CD8-positive, alpha-beta memory T cell (primary cell): ENCODE measurements around the gene TMC6. TPM values are rescaled to one million over a fixed set of nuclear protein-coding genes. Genes with fewer than 3 reads are reported as not detected.

Experiments used
- CTCF ChIA-PET: fragments of 350-600 bp; sonication (Branson Sonifier 250); formaldehyde crosslinking; loops from one replicate; lab custom pipeline; 2021; ENCODE audit warnings: antibody characterized with exemption; lab: Charles Lee
- POLR2A ChIA-PET: fragments of 350-600 bp; sonication (Branson Sonifier 250); formaldehyde crosslinking; loops from one replicate; lab custom pipeline; 2021; ENCODE audit warnings: antibody characterized with exemption; lab: Charles Lee
- DNase-seq, 5 donors: peaks; one replicate each; pipeline versions ENCODE4 v3.0.0 to v3.0.0-alpha.2; 2020 to 2022; ENCODE audit warnings: mixed read lengths in 1 of 5
- H3K27ac ChIP-seq: one replicate; pipeline ENCODE4 v1.7.0; 2013; ENCODE audit warnings: low read depth, mild to moderate bottlenecking, low read length, moderate library complexity
- H3K27me3 ChIP-seq: 2 replicates; pipeline ENCODE4 v1.7.0; 2013; ENCODE audit warnings: low read length, mild to moderate bottlenecking; ENCODE audit not compliant: insufficient read depth, poor library complexity, severe bottlenecking
- H3K36me3 ChIP-seq: 2 replicates; pipeline ENCODE4 v1.7.0; 2013; ENCODE audit warnings: mild to moderate bottlenecking, low read length, moderate library complexity; ENCODE audit not compliant: insufficient read depth
- H3K4me1 ChIP-seq: 2 replicates; pipeline ENCODE4 v1.7.0; 2013; ENCODE audit warnings: mild to moderate bottlenecking, low read length, moderate library complexity; ENCODE audit not compliant: insufficient read depth
- H3K4me3 ChIP-seq: 2 replicates; pipeline ENCODE4 v1.7.0; 2013; ENCODE audit warnings: mild to moderate bottlenecking, low read length
- H3K9me3 ChIP-seq: 2 replicates; pipeline ENCODE4 v1.7.0; 2013; ENCODE audit warnings: mild to moderate bottlenecking, low read length
- H3K27ac Mint-ChIP-seq, 8 donors: one replicate each; pipeline ENCODE4 v1.8.0; 2020 to 2021; ENCODE audit warnings: mixed read lengths in 8 of 8, mild to moderate bottlenecking in 6 of 8, inconsistent platforms in 3 of 8, moderate library complexity in 3 of 8
- H3K27me3 Mint-ChIP-seq, 2 donors: one replicate each; pipeline ENCODE4 v1.8.0; 2020 to 2021; ENCODE audit warnings: mixed read lengths in 2 of 2, mild to moderate bottlenecking in 1 of 2, moderate library complexity in 1 of 2
- H3K36me3 Mint-ChIP-seq, 3 donors: one replicate each; pipeline ENCODE4 v1.8.0; 2020 to 2021; ENCODE audit warnings: mixed read lengths in 3 of 3, inconsistent platforms in 1 of 3, mild to moderate bottlenecking in 1 of 3
- H3K4me1 Mint-ChIP-seq, 3 donors: one replicate each; pipeline ENCODE4 v1.8.0; 2020 to 2021; ENCODE audit warnings: mixed read lengths in 3 of 3, inconsistent platforms in 1 of 3, mild to moderate bottlenecking in 1 of 3
- H3K4me3 Mint-ChIP-seq, 7 donors: one replicate each; pipeline ENCODE4 v1.8.0; 2020 to 2021; ENCODE audit warnings: mixed read lengths in 7 of 7, mild to moderate bottlenecking in 6 of 7, moderate library complexity in 4 of 7, inconsistent platforms in 2 of 7
- H3K9me3 Mint-ChIP-seq, 5 donors: one replicate each; pipeline ENCODE4 v1.8.0; 2020 to 2022; ENCODE audit warnings: mixed read lengths in 5 of 5, mild to moderate bottlenecking in 3 of 5, moderate library complexity in 2 of 5, inconsistent platforms in 1 of 5
- polyA plus RNA-seq: library from polyadenylated mRNA; unstranded; fragments of 300-500 nt; fragmentation: Illumina TruSeq; gene quantifications from one replicate; pipeline ENCODE4 v1.2.3, GENCODE V29; 2021
- total RNA-seq, 2 experiments: library from RNA; stranded (reverse); gene quantifications; one replicate each; pipeline ENCODE4 v1.2.3, GENCODE V29; 2021

The TMC6 gene
- total and polyA plus RNA-seq, 3 experiments from 2014 or later: 150 to 296 (median 150) TPM

DNA sequence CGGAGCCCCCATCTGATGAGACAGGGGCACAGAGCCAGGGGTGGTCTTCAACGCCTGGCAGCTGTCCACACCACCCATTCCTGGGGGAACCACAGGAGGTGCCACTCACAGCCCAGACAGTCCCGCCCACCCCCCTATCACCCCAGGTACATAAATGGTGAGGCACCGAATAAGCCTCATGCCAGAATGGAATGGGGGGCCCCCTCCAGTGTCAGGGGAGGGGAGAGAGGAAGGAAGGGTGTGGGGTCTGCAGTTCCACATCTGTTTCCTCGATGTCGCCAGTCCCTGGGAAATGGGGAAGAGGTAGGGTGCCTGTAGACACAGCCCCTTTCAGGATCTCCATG, 1.7 kb downstream of the TMC6 start:
- H3K36me3 ChIP-seq: peaks cover 45% of the 10 kb centered on the region
- H3K27me3 ChIP-seq: no peaks in the 10 kb centered on the region
- Mint-ChIP-seq H3K4me1 (peaks cover 48 to 77% (median 50%) of the 10 kb centered on the region in 3 donors), H3K27ac (peak overlapping the region; percentile 83 to 99 (median 91)), H3K27me3 (peaks cover 0 to 2% of the 10 kb centered on the region in 2 donors), H3K4me3 (peak overlapping the region; percentile 93 to 97 (median 94)), H3K36me3 (peaks cover 3 to 65% (median 9%) of the 10 kb centered on the region in 3 donors), H3K9me3 (no peaks in the 10 kb centered on the region)
- H3K27ac ChIP-seq: peak overlapping the region; percentile 87
- peak overlapping the region; percentile 79 for H3K4me3 ChIP-seq
- H3K4me1 ChIP-seq: peaks cover 68% of the 10 kb centered on the region
- DNase-seq: peak in 1 of 5 donors; percentile 52
- no peaks in the 10 kb centered on the region for H3K9me3 ChIP-seq
- ChIA-PET POLR2A (interaction anchor here (1.1 to 14.4 kb wide), 5 partner anchors 8 to 168 kb away, joined by 5 to 333 read pairs (median 13); partner anchors contain the start of genes TMC8 and TNRC6C), CTCF (interaction anchor here (1.1 to 5.7 kb wide), 4 partner anchors 10 to 125 kb away, joined by 3 to 75 read pairs (median 10); no protein-coding TSS in a partner anchor)

DNA sequence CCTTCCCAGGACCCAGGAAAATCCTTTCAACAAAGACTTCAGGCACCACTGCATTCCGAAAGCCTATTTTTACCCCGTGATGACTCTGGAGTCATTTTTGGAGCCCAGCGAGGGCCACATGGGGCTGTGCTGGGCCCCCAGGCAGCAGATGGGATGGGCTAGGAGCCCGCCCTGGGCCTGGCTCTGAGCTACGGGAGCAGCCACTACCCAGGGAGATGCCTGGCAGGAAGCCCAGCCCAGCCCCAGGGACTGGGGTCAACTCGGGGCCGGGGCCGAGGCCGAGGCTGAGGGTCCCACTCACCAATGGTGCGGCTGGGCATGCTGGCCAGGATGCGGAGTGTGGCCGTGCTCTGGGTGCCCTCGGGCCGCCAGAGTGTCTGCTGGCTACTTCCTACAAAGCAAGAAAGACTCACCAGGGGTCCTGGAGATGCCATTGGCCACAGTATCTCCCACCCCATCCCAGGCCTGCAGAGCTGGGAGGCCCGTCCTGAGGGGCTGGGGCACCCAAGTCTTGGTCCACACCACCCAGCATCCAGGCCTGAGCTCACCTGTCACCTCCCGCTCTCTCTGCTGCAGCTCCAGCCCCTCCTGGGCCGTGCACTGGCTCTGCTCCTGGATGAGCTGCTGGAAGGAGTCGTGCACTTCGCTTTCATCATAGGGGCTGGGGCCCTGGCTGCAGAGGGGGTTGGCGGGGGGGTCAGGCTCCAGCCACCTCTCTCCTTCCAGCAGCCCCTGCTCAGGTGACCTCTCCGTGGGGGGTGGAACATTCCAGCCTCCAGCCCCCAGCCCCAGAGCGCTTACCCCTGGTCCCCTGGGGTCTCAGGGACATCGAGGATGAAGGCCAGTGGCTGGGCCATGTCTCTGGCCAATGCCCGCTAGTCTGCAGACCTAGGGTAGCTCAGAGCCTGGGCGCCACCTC, 2.3 kb downstream of the TMC6 start:
- CTCF ChIA-PET: interaction anchor here (1.0 to 5.7 kb wide), 8 partner anchors 11 to 126 kb away, joined by 3 to 75 read pairs (median 4); no protein-coding TSS in a partner anchor
- Histone ChIP-seq H3K27me3 (no peaks in the 10 kb centered on the region), H3K9me3 (no peaks in the 10 kb centered on the region), H3K36me3 (peaks cover 50% of the 10 kb centered on the region), H3K4me1 (peaks cover 74% of the 10 kb centered on the region), H3K4me3 (peak overlapping the region; percentile 79), H3K27ac (peak overlapping the region; percentile 87)
- peaks cover 52 to 84% (median 57%) of the 10 kb centered on the region in 3 donors for H3K4me1 Mint-ChIP-seq
- peak overlapping the region; percentile 93 to 97 (median 94) for H3K4me3 Mint-ChIP-seq
- H3K36me3 Mint-ChIP-seq: peaks cover 3 to 71% (median 9%) of the 10 kb centered on the region in 3 donors
- peaks cover 0 to 2% of the 10 kb centered on the region in 2 donors for H3K27me3 Mint-ChIP-seq
- POLR2A ChIA-PET: interaction anchor here (0.5 to 14.4 kb wide), 6 partner anchors 11 to 168 kb away, joined by 3 to 333 read pairs (median 6); partner anchors contain the start of genes TMC8 and TNRC6C
- DNase-seq: peak in 1 of 5 donors; percentile 45
- H3K27ac Mint-ChIP-seq: peak overlapping the region in 6 of 8 donors; percentile 42 to 99 (median 84)
- no peaks in the 10 kb centered on the region for H3K9me3 Mint-ChIP-seq

- H3K36me3 Mint-ChIP-seq: peaks cover 4 to 72% (median 5%) of the 10 kb centered on the region in 3 donors
- no peaks in the 10 kb centered on the region for H3K9me3 Mint-ChIP-seq
- peak overlapping the region; percentile 79 for H3K4me3 ChIP-seq
- peak overlapping the region; percentile 87 for H3K27ac ChIP-seq
- ChIA-PET CTCF (interaction anchor here (1.0 to 5.7 kb wide), 6 partner anchors 11 to 126 kb away, joined by 3 to 75 read pairs (median 4); no protein-coding TSS in a partner anchor), POLR2A (interaction anchor here (0.6 to 14.4 kb wide), 6 partner anchors 11 to 665 kb away, joined by 3 to 333 read pairs (median 5); partner anchors contain the start of gene TMC8)
- H3K4me1 ChIP-seq: peaks cover 82% of the 10 kb centered on the region
- no peaks in the 10 kb centered on the region for H3K9me3 ChIP-seq
- no peaks in the 10 kb centered on the region for H3K27me3 ChIP-seq
- H3K4me1 Mint-ChIP-seq: peaks cover 56 to 86% (median 65%) of the 10 kb centered on the region in 3 donors
- DNase-seq: peak in 2 of 5 donors; percentile 59 to 62
- peaks cover 46% of the 10 kb centered on the region for H3K36me3 ChIP-seq
- H3K4me3 Mint-ChIP-seq: peak overlapping the region; percentile 41 to 97 (median 62)
- H3K27me3 Mint-ChIP-seq: peaks cover 0 to 2% of the 10 kb centered on the region in 2 donors
- peak overlapping the region in 5 of 8 donors; percentile 27 to 70 (median 58) for H3K27ac Mint-ChIP-seq
Observed at GRCh38 chr17:78125138-78125913, 3.2 kb downstream of the TMC6 start.

- H3K36me3 ChIP-seq: peaks cover 46% of the 10 kb centered on the region
- Mint-ChIP-seq H3K4me1 (peaks cover 51 to 82% (median 60%) of the 10 kb centered on the region in 3 donors), H3K27ac (peak overlapping the region in 5 of 8 donors; percentile 27 to 70 (median 58)), H3K9me3 (no peaks in the 10 kb centered on the region), H3K27me3 (peaks cover 0 to 2% of the 10 kb centered on the region in 2 donors), H3K36me3 (peaks cover 4 to 73% (median 5%) of the 10 kb centered on the region in 3 donors), H3K4me3 (peak overlapping the region in 6 of 7 donors; percentile 41 to 97 (median 69))
- peak overlapping the region; percentile 79 for H3K4me3 ChIP-seq
- ChIA-PET CTCF (interaction anchor here (1.1 to 5.7 kb wide), 5 partner anchors 11 to 127 kb away, joined by 3 to 75 read pairs (median 4); no protein-coding TSS in a partner anchor), POLR2A (interaction anchor here (0.6 to 14.4 kb wide), 5 partner anchors 11 to 665 kb away, joined by 3 to 333 read pairs (median 7); partner anchors contain the start of gene TMC8)
- H3K9me3 ChIP-seq: no peaks in the 10 kb centered on the region
- H3K27me3 ChIP-seq: no peaks in the 10 kb centered on the region
- H3K27ac ChIP-seq: no peak overlapping the region
- H3K4me1 ChIP-seq: peaks cover 80% of the 10 kb centered on the region
- no peak for DNase-seq
Observed at GRCh38 chr17:78124836-78125137, 3.8 kb downstream of the TMC6 start.

- peaks cover 47 to 80% (median 55%) of the 10 kb centered on the region in 3 donors for H3K4me1 Mint-ChIP-seq
- peaks cover 4 to 75% (median 5%) of the 10 kb centered on the region in 3 donors for H3K36me3 Mint-ChIP-seq
Observed at GRCh38 chr17:78124081-78124835, 4.3 kb downstream of the TMC6 start.

DNA sequence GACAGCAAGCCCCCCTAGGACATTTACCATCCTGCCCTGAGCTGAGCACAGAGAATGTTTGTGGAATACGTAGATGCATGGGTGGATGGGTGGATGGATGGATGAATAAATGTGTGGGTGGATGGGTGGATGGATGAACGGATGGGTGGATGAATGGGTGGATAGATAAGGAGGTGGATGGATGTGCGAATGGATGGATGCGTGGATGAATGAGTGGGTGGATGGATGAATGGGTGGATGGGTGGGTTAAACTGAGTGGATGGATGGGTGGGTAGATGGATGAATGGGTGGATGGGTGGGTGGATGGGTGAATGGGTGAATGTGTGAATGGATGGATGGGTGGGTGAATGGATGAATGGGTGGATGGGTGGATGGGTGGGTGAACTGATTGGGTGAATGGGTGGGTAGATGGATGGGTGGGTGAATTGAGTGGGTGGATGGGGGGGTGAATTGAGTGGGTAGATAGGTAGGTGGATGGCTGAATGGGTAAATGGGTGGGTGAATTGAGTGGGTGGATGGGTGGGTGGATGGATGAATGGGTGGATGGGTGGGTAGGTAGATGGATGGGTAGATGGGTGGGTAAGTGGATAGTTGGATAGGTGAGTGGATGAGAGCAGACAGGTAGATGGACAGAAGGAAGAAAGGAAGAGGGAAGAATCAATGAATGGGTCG, 5.2 kb downstream of the TMC6 start:
- no peaks in the 10 kb centered on the region for H3K9me3 Mint-ChIP-seq
- Histone ChIP-seq H3K27ac (peak overlapping the region; percentile 7), H3K9me3 (no peaks in the 10 kb centered on the region), H3K36me3 (peaks cover 56% of the 10 kb centered on the region), H3K27me3 (no peaks in the 10 kb centered on the region), H3K4me1 (peaks cover 81% of the 10 kb centered on the region), H3K4me3 (peak overlapping the region; percentile 29)
- ChIA-PET CTCF (interaction anchor here (0.8 to 5.7 kb wide), 6 partner anchors 10 to 53 kb away, joined by 3 to 75 read pairs (median 8); no protein-coding TSS in a partner anchor), POLR2A (interaction anchor here (1.0 to 14.4 kb wide), 3 partner anchors 10 to 53 kb away, joined by 3 to 333 read pairs (median 111); partner anchors contain the start of gene TMC8)
- DNase-seq: no peak
- H3K36me3 Mint-ChIP-seq: peaks cover 4 to 76% (median 5%) of the 10 kb centered on the region in 3 donors
- peaks cover 42 to 82% (median 50%) of the 10 kb centered on the region in 3 donors for H3K4me1 Mint-ChIP-seq
- H3K27me3 Mint-ChIP-seq: peaks cover 0 to 2% of the 10 kb centered on the region in 2 donors
- peak overlapping the region; percentile 86 to 98 (median 92) for H3K27ac Mint-ChIP-seq
- H3K4me3 Mint-ChIP-seq: peak overlapping the region; percentile 78 to 92 (median 85)

More at GRCh38 chr17:78124081-78124835, 4.3 kb downstream of the TMC6 start:
- Mint-ChIP-seq H3K4me3 (peak overlapping the region in 6 of 7 donors; percentile 50 to 85 (median 80)), H3K27me3 (peaks cover 0 to 2% of the 10 kb centered on the region in 2 donors), H3K9me3 (no peaks in the 10 kb centered on the region), H3K27ac (peak overlapping the region; percentile 29 to 98 (median 82))
- DNase-seq: peak in 1 of 5 donors; percentile 54
- no peaks in the 10 kb centered on the region for H3K27me3 ChIP-seq
- peak overlapping the region; percentile 79 for H3K4me3 ChIP-seq
- no peaks in the 10 kb centered on the region for H3K9me3 ChIP-seq
- ChIA-PET POLR2A (interaction anchor here (0.6 to 14.4 kb wide), 4 partner anchors 10 to 53 kb away, joined by 3 to 333 read pairs (median 57); partner anchors contain the start of gene TMC8), CTCF (interaction anchor here (0.8 to 5.7 kb wide), 7 partner anchors 10 to 128 kb away, joined by 3 to 75 read pairs (median 4); no protein-coding TSS in a partner anchor)
- peak overlapping the region; percentile 7 for H3K27ac ChIP-seq
- peaks cover 49% of the 10 kb centered on the region for H3K36me3 ChIP-seq
- peaks cover 77% of the 10 kb centered on the region for H3K4me1 ChIP-seq
